Suprapubic skin (tissue), 4 donors: Measurements from ENCODE around the gene C19orf38. TPM values are rescaled to one million over a fixed set of nuclear protein-coding genes. Genes with fewer than 3 reads are reported as not detected.
A peak's percentile ranks its signal among the peaks of the same experiment; 100 is the strongest.

Experiments used
- DNase-seq, 2 donors: peaks; one replicate each; pipeline ENCODE4 v3.0.0-alpha.2; 2019; ENCODE audit warnings: low spot score in 2 of 2
- H3K27ac ChIP-seq: fragments of 200-600 bp; sonication (generic); one replicate; pipeline ENCODE4 v1.5.1; 2019
- H3K27me3 ChIP-seq: fragments of 200-600 bp; sonication (generic); one replicate; pipeline ENCODE4 v1.5.1; 2019
- H3K36me3 ChIP-seq: fragments of 200-600 bp; sonication (generic); one replicate; pipeline ENCODE4 v1.5.1; 2019
- H3K4me1 ChIP-seq: fragments of 200-600 bp; sonication (generic); one replicate; pipeline ENCODE4 v1.5.1; 2019
- H3K4me3 ChIP-seq: fragments of 200-600 bp; sonication (generic); one replicate; pipeline ENCODE4 v1.5.1; 2019; ENCODE audit warnings: mild to moderate bottlenecking
- H3K9me3 ChIP-seq: fragments of 200-600 bp; sonication (generic); one replicate; pipeline ENCODE4 v1.5.1; 2019
- CTCF ChIP-seq, 2 donors: fragments of 200-600 bp in 1 of 2; fragments of 450-650 bp in 1 of 2; sonication (generic) in 1 of 2; IDR thresholded peaks; one replicate each; pipeline ENCODE4 v1.5.1; 2016 to 2019; ENCODE audit warnings: antibody characterized with exemption in 2 of 2, mild to moderate bottlenecking in 1 of 2, moderate library complexity in 1 of 2
- EP300 ChIP-seq: sonication (generic); formaldehyde crosslinking; IDR thresholded peaks from one replicate; pipeline ENCODE4 v1.6.1; 2017; ENCODE audit warnings: antibody characterized with exemption
- POLR2A ChIP-seq, 2 donors: fragments of 450-650 bp; IDR thresholded peaks; one replicate each; pipeline ENCODE4 v1.6.1; 2017; ENCODE audit warnings: antibody characterized with exemption in 2 of 2, mild to moderate bottlenecking in 2 of 2, moderate library complexity in 2 of 2
- POLR2AphosphoS5 ChIP-seq, 3 donors: sonication (generic); formaldehyde crosslinking; IDR thresholded peaks; one replicate each; pipeline ENCODE4 v1.6.1; 2017; ENCODE audit warnings: antibody characterized with exemption in 3 of 3
- WGBS: methylation state at CpG from one replicate; pipeline ENCODE4 v1.1.5; 2018; 5-methylcytosine and 5-hydroxymethylcytosine counted together
- total RNA-seq, 4 donors: library from RNA; depleted of rRNA; stranded (reverse); fragments of >200 nt; gene quantifications; one replicate each; pipeline ENCODE4 v1.1.0, GENCODE V29; 2016

Gene C19orf38
- total RNA-seq, 4 donors from 2014 or later: 1.7 TPM; not detected in 3

GRCh38 chr19:10911579-10912363 is 63.6 kb downstream of the C19orf38 start:
- H3K4me3 ChIP-seq: no peak overlapping the region
- no peak for TF ChIP-seq POLR2AphosphoS5 (IDR thresholded peaks at IDR 0.05)
- no peak for TF ChIP-seq POLR2A (IDR thresholded peaks at IDR 0.05)
- TF ChIP-seq CTCF (IDR thresholded peaks at IDR 0.05): no peak
- TF ChIP-seq EP300: no peak
- H3K9me3 ChIP-seq: no peaks in the 10 kb centered on the region
- WGBS: 87% methylated on average over 23 of the region's 31 CpGs
- no peak overlapping the region for H3K27ac ChIP-seq
- peaks cover 9% of the 10 kb centered on the region for H3K4me1 ChIP-seq
- peaks cover 86% of the 10 kb centered on the region for H3K36me3 ChIP-seq
- H3K27me3 ChIP-seq: no peaks in the 10 kb centered on the region
- no peak for DNase-seq

GRCh38 chr19:10912619-10913018 is 64.4 kb downstream of the C19orf38 start:
- Histone ChIP-seq H3K4me1 (peaks cover 9% of the 10 kb centered on the region), H3K9me3 (no peaks in the 10 kb centered on the region), H3K4me3 (no peak overlapping the region), H3K36me3 (peaks cover 93% of the 10 kb centered on the region), H3K27ac (no peak overlapping the region), H3K27me3 (no peaks in the 10 kb centered on the region)
- 96% methylated on average over 18 of the region's 18 CpGs for WGBS
- no peak for DNase-seq
- no peak for TF ChIP-seq CTCF (IDR thresholded peaks at IDR 0.05)
- TF ChIP-seq POLR2A (IDR thresholded peaks at IDR 0.05): no peak
- TF ChIP-seq EP300: no peak
- TF ChIP-seq POLR2AphosphoS5 (IDR thresholded peaks at IDR 0.05): no peak

GRCh38 chr19:10913716-10914340 is 65.6 kb downstream of the C19orf38 start:
- no peaks in the 10 kb centered on the region for H3K9me3 ChIP-seq
- WGBS: 93% methylated on average over 15 of the region's 24 CpGs

GRCh38 chr19:10915130-10916091 is 67.2 kb downstream of the C19orf38 start:
- 78% methylated on average over 5 of the region's 19 CpGs for WGBS
- peak overlapping the region; percentile 56 for H3K27ac ChIP-seq

More at GRCh38 chr19:10913716-10914340, 65.6 kb downstream of the C19orf38 start:
- H3K27me3 ChIP-seq: no peaks in the 10 kb centered on the region
- H3K4me3 ChIP-seq: no peak overlapping the region
- peaks cover 94% of the 10 kb centered on the region for H3K36me3 ChIP-seq
- no peak for TF ChIP-seq POLR2AphosphoS5 (IDR thresholded peaks at IDR 0.05)
- TF ChIP-seq EP300: no peak
- no peak for TF ChIP-seq CTCF (IDR thresholded peaks at IDR 0.05)
- no peak for TF ChIP-seq POLR2A (IDR thresholded peaks at IDR 0.05)
- no peak for DNase-seq
- H3K27ac ChIP-seq: no peak overlapping the region
- peaks cover 9% of the 10 kb centered on the region for H3K4me1 ChIP-seq

GRCh38 chr19:10916602-10917001 is 68.4 kb downstream of the C19orf38 start:
- DNase-seq: no peak
- no peak overlapping the region for H3K4me3 ChIP-seq
- no peak overlapping the region for H3K27ac ChIP-seq
- H3K4me1 ChIP-seq: peaks cover 9% of the 10 kb centered on the region
- peaks cover 95% of the 10 kb centered on the region for H3K36me3 ChIP-seq
- WGBS: 100% methylated on average over 1 of the region's 6 CpGs
- no peaks in the 10 kb centered on the region for H3K9me3 ChIP-seq
- H3K27me3 ChIP-seq: no peaks in the 10 kb centered on the region
- no peak for TF ChIP-seq POLR2A (IDR thresholded peaks at IDR 0.05)
- no peak for TF ChIP-seq EP300
- no peak for TF ChIP-seq POLR2AphosphoS5 (IDR thresholded peaks at IDR 0.05)
- no peak for TF ChIP-seq CTCF (IDR thresholded peaks at IDR 0.05)

More at GRCh38 chr19:10915130-10916091, 67.2 kb downstream of the C19orf38 start:
- Histone ChIP-seq H3K36me3 (peaks cover 95% of the 10 kb centered on the region), H3K9me3 (no peaks in the 10 kb centered on the region), H3K27me3 (no peaks in the 10 kb centered on the region), H3K4me3 (no peak overlapping the region), H3K4me1 (peaks cover 9% of the 10 kb centered on the region)
- TF ChIP-seq EP300 (no peak), POLR2AphosphoS5 (IDR thresholded peaks at IDR 0.05) (peak in 1 of 3 donors; percentile 32)
- peak in 1 of 2 donors; percentile 90 for DNase-seq
